ENCODE measurements around the gene PHF1.

- no peak for TF ChIP-seq CTCF (conservative IDR thresholded peaks at IDR 0.05 in 1 of 2, IDR thresholded peaks at IDR 0.05 in 1 of 2; ENCODE audit: extremely low read depth in 1 of 2, insufficient read depth in 1 of 2, low read depth in 1 of 2, low read length in 2 of 2)
- no peak for TF ChIP-seq EZH2 (IDR thresholded peaks at IDR 0.05; ENCODE audit: borderline replicate concordance, low read length)
These were observed 14.2 kb downstream of the PHF1 start for GRCh38 chr6:33424855-33425667.

All from mammary epithelial cell (primary cell).